Upper lobe of left lung (tissue), 4 donors: ENCODE data around the gene SLC2A2.
A peak's percentile ranks its signal among the peaks of the same experiment; 100 is the strongest.

Experiments used
- EP300 ChIP-seq, 4 donors: sonication (generic); formaldehyde crosslinking; IDR thresholded peaks; one replicate each; pipeline ENCODE4 v1.5.1; 2017; ENCODE audit warnings: antibody characterized with exemption in 4 of 4, control low read depth in 2 of 4
- POLR2A ChIP-seq, 4 donors: fragments of 450-650 bp; IDR thresholded peaks; one replicate each; pipeline ENCODE4 v1.5.1; 2016 to 2017; ENCODE audit warnings: antibody characterized with exemption in 4 of 4, mild to moderate bottlenecking in 2 of 4
- POLR2AphosphoS5 ChIP-seq, 2 donors: sonication (generic); formaldehyde crosslinking; IDR thresholded peaks; one replicate each; pipeline ENCODE4 v1.5.1; 2017; ENCODE audit warnings: antibody characterized with exemption in 2 of 2
- TF ChIP-seq, protein P1 (sequence below), 6 experiments: fragments of 450-650 bp in 4 of 6; fragments of 200-600 bp in 2 of 6; sonication (generic) in 2 of 6; IDR thresholded peaks; one replicate each; pipeline ENCODE4 v1.5.1; 2016 to 2019; ENCODE audit warnings: antibody characterized with exemption in 6 of 6

DNA sequence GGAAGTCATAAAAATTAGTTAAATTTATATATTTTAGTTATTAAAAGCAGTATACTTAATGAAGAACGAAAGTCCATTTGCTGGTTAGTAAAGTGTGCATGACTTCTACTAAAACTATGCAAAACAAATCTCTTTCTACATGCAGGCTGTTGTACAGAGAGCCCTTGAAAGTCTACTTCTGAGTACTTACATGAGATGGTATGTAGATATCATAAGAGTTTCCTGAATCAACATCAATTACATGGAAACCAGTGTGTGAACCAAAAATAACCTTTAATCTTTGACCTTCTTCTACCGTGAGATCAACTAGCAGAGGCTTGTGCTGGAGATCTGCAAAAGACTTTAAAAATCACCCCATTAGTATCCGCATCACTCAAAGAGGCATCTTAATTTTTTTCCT, 42.1 kb upstream of the SLC2A2 start:
- TF ChIP-seq, protein P1, sequence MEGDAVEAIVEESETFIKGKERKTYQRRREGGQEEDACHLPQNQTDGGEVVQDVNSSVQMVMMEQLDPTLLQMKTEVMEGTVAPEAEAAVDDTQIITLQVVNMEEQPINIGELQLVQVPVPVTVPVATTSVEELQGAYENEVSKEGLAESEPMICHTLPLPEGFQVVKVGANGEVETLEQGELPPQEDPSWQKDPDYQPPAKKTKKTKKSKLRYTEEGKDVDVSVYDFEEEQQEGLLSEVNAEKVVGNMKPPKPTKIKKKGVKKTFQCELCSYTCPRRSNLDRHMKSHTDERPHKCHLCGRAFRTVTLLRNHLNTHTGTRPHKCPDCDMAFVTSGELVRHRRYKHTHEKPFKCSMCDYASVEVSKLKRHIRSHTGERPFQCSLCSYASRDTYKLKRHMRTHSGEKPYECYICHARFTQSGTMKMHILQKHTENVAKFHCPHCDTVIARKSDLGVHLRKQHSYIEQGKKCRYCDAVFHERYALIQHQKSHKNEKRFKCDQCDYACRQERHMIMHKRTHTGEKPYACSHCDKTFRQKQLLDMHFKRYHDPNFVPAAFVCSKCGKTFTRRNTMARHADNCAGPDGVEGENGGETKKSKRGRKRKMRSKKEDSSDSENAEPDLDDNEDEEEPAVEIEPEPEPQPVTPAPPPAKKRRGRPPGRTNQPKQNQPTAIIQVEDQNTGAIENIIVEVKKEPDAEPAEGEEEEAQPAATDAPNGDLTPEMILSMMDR (IDR thresholded peaks at IDR 0.05) = no peak
- no peak for TF ChIP-seq POLR2AphosphoS5 (IDR thresholded peaks at IDR 0.05)
- peak in 1 of 4 donors; percentile 75 for TF ChIP-seq EP300 (IDR thresholded peaks at IDR 0.05)
- TF ChIP-seq POLR2A (IDR thresholded peaks at IDR 0.05) = no peak
